Ascending aorta (tissue), 2 donors: ENCODE data around the gene UBQLN1. TPM values are rescaled to one million over a fixed set of nuclear protein-coding genes. Genes with fewer than 3 reads are reported as not detected.

ENCODE experiments used
- DNase-seq, 2 donors: peaks; one replicate each; pipeline ENCODE4 v3.0.0-alpha.2; 2019; ENCODE audit warnings: low spot score in 2 of 2
- H3K27ac ChIP-seq, 2 donors: fragments of 200-600 bp; sonication (generic); one replicate each; pipeline ENCODE4 v1.5.1; 2016 to 2017; ENCODE audit warnings: mild to moderate bottlenecking in 1 of 2
- H3K27me3 ChIP-seq: fragments of 200-600 bp; sonication (generic); one replicate; pipeline ENCODE4 v1.5.1; 2017
- H3K36me3 ChIP-seq, 2 donors: fragments of 200-600 bp; sonication (generic); one replicate each; pipeline ENCODE4 v1.5.1; 2016
- H3K4me1 ChIP-seq, 2 donors: fragments of 200-600 bp; sonication (generic); one replicate each; pipeline ENCODE4 v1.5.1; 2016 to 2017; ENCODE audit warnings: mild to moderate bottlenecking in 1 of 2
- H3K4me3 ChIP-seq, 2 donors: fragments of 200-600 bp; sonication (generic); one replicate each; pipeline ENCODE4 v1.5.1; 2016 to 2017; ENCODE audit warnings: mild to moderate bottlenecking in 1 of 2
- H3K9me3 ChIP-seq, 2 donors: fragments of 200-600 bp; sonication (generic); one replicate each; pipeline ENCODE4 v1.5.1; 2016
- intact Hi-C: fragments of 100-400 bp; cut with DNase I; formaldehyde crosslinking; loops from one replicate; pipeline ENCODE4 v1.15.1; 2023
- total RNA-seq: library from RNA; depleted of rRNA; stranded (reverse); fragments of >200 nt; gene quantifications from one replicate; pipeline ENCODE4 v1.1.0, GENCODE V29; 2016
- TF ChIP-seq, protein P1 (sequence below), 3 experiments: fragments of 200-600 bp in 2 of 3; fragments of 450-650 bp in 1 of 3; sonication (generic) in 2 of 3; IDR thresholded peaks; one replicate each; pipeline ENCODE4 v1.5.1; 2016 to 2019; ENCODE audit warnings: antibody characterized with exemption in 3 of 3, mild to moderate bottlenecking in 1 of 3, moderate library complexity in 1 of 3

Gene UBQLN1
- total RNA-seq, 1 donor from 2014 or later, result 118 TPM

DNA sequence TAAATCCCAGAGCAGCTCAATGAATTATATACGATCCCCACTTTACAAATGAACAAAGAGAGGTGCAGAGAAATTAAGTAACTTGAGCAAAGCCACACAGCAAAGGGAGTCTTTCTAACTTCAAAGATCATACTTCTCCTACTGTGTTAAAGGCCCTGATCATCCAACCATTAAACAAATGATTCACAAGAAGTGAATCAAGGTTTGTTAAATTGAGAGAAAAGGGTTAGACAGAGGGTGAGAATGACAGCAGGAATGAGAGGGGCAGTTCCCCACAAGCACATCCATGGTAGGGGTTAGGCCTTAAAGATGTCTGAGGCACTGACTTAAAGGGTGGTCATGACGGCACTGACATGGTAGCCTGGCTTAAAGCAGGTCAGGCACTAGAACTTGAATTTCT lies 74.1 kb downstream of the UBQLN1 start:
- intact Hi-C loops, result no loop called here
- DNase-seq, result no peak

DNA sequence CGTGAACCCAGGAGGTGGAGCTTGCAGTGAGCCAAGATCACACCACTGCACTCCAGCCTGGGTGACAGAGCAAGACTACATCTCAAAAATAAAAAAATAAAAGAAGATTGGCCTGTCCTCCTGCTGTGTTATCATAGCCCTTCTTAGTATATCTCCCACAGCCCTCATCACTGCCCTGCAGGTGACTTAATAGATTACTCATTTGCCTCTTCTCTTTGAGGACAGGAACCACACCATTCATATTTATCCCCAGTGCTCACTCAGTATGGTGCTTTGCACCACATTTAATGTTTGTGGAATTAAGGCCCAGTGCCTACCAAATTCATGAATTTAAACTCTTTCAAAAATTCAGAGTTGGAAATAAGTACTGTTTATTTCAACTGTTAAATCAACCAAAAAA lies 74.5 kb downstream of the UBQLN1 start:
- Histone ChIP-seq H3K36me3 (peaks cover 0 to 10% of the 10 kb centered on the region in 2 donors), H3K27ac (no peak overlapping the region), H3K9me3 (no peaks in the 10 kb centered on the region), H3K4me1 (no peaks in the 10 kb centered on the region), H3K4me3 (no peak overlapping the region), H3K27me3 (no peaks in the 10 kb centered on the region)
- intact Hi-C loops, result no loop called here
- no peak for DNase-seq
- TF ChIP-seq, protein P1, sequence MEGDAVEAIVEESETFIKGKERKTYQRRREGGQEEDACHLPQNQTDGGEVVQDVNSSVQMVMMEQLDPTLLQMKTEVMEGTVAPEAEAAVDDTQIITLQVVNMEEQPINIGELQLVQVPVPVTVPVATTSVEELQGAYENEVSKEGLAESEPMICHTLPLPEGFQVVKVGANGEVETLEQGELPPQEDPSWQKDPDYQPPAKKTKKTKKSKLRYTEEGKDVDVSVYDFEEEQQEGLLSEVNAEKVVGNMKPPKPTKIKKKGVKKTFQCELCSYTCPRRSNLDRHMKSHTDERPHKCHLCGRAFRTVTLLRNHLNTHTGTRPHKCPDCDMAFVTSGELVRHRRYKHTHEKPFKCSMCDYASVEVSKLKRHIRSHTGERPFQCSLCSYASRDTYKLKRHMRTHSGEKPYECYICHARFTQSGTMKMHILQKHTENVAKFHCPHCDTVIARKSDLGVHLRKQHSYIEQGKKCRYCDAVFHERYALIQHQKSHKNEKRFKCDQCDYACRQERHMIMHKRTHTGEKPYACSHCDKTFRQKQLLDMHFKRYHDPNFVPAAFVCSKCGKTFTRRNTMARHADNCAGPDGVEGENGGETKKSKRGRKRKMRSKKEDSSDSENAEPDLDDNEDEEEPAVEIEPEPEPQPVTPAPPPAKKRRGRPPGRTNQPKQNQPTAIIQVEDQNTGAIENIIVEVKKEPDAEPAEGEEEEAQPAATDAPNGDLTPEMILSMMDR (IDR thresholded peaks at IDR 0.05), result no peak

More for the DNA sequence above, 74.1 kb downstream of the UBQLN1 start:
- no peak overlapping the region for H3K4me3 ChIP-seq
- TF ChIP-seq, protein P1 (IDR thresholded peaks at IDR 0.05), result no peak
- no peaks in the 10 kb centered on the region for H3K27me3 ChIP-seq
- no peak overlapping the region for H3K27ac ChIP-seq
- H3K4me1 ChIP-seq, result no peaks in the 10 kb centered on the region
- peaks cover 0 to 8% of the 10 kb centered on the region in 2 donors for H3K36me3 ChIP-seq
- no peaks in the 10 kb centered on the region for H3K9me3 ChIP-seq

DNA sequence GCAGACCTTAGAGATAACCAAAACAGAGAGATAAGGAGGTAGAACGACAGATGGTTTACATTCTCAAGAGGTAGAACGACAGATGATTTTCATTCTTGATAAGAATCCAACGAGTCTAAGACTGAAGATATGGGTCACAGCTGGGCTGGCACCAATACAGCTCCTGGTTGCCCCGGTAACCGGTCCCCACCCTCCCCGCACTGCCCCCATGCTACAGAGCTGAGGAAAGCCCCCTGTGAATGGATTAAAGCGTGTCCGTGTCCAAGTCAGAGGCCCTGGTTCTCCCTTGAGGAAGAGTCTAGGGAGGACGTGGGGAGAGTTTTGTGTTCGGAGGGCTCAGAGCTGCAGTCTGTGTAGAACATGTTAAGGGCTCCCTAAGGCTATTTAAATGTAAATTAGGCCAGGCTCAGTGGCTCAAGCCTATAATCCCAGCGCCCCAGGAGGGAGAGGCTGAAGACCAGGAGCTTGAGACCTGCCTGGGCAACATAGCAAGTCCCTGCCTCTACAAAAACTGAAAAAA lies 76.8 kb downstream of the UBQLN1 start:
- no peaks in the 10 kb centered on the region for H3K4me1 ChIP-seq
- no peaks in the 10 kb centered on the region for H3K9me3 ChIP-seq
- H3K27me3 ChIP-seq, result no peaks in the 10 kb centered on the region
- H3K27ac ChIP-seq, result no peak overlapping the region
- TF ChIP-seq, protein P1 (IDR thresholded peaks at IDR 0.05), result no peak
- intact Hi-C loops, result no loop called here
- H3K36me3 ChIP-seq, result peaks cover 0 to 14% of the 10 kb centered on the region in 2 donors
- H3K4me3 ChIP-seq, result no peak overlapping the region
- DNase-seq, result no peak

DNA sequence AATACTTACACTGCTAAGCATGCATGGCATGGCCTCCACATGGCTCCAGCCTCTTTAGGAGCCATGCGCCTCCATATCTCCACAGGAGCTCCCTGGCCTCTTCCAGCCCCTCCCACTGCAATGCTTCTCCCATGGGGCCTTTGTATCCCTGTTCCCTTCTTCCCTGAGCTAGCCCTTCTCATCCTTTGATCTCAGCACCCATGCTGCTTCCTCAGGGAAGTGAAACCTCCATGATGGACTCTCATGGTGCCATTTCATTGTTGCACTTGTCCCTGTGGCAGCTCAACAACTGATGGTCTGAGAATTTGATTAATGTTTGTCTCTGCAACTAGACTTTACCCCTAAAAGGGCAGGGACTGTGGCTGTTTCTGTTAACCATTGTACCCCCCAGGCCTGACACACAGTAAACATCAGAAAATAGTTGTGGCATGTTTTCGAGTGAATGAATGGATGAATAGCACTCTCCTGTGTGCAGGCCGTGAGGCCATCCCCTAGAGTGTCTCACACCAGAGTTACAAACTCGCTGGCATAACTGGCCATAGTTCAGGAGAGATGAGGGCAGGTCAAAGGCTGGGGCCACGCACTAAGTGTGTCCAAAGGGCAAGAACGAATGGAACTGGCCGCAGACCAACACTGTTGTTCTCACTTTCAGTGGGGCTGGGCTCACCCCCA lies 78.2 kb downstream of the UBQLN1 start:
- Histone ChIP-seq H3K9me3 (no peaks in the 10 kb centered on the region), H3K36me3 (peaks cover 0 to 14% of the 10 kb centered on the region in 2 donors), H3K4me1 (no peaks in the 10 kb centered on the region), H3K4me3 (no peak overlapping the region), H3K27me3 (no peaks in the 10 kb centered on the region), H3K27ac (no peak overlapping the region)
- no peak for DNase-seq
- intact Hi-C loops, result no loop called here
- TF ChIP-seq, protein P1 (IDR thresholded peaks at IDR 0.05), result no peak

DNA sequence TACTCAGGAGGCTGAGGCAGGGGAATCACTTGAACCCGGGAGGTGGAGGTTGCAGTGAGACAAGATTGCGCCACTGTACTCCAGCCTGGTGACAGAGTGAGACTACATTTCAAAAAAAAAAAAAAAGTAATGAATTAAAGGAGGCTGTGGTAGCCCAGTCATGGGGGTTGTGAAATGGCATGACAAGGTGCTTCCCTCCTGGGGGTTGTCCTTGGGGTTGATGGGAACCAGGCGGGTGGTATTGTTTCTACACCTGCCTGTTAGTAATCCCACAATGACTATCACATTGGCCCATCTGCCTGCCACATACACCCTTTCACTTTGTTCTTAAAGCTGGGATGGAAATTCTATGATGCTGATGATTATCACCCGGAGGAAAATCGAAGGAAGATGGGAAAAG lies 79.2 kb downstream of the UBQLN1 start:
- no peaks in the 10 kb centered on the region for H3K9me3 ChIP-seq
- no peak overlapping the region for H3K4me3 ChIP-seq
- TF ChIP-seq, protein P1 (IDR thresholded peaks at IDR 0.05), result no peak
- no peak overlapping the region for H3K27ac ChIP-seq
- DNase-seq, result no peak
- intact Hi-C loops, result no loop called here
- peaks cover 0 to 14% of the 10 kb centered on the region in 2 donors for H3K36me3 ChIP-seq
- no peaks in the 10 kb centered on the region for H3K27me3 ChIP-seq
- H3K4me1 ChIP-seq, result peaks cover 0 to 5% of the 10 kb centered on the region in 2 donors
